ENCODE results near the gene IL1RL1.

The IL1RL1 gene

DNA sequence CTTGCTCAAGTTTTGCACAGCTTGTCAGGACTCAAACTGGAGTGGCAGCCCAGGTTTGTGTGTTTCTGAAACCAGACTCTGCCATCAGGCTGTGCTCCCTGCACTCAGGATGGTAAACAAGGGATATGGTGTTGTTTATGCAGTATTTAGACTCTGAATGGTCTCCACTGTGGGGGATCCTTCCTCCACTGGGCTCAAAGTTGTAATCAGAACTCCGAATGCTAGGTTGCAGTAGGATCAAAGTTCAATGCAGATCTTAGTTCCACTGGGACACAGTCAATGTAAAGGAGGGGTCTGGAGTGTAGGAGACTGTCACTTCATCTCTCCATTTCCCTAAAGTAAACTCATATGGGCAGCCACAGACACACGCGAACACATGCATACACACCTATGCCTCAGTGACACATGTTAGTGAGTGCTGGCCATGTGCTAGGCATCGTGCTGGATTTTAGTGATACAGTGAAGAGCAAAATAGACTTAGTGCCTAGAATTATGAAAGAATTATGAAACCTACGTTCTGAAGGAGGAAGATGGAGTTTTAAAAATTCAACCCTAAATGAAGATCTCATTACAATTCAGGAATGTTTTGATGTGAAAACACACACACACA is 50.4 kb downstream of the IL1RL1 start:
- Histone ChIP-seq H3K36me3 (ENCODE audit: insufficient read depth, low read depth, low read length) (no peaks in the 10 kb centered on the region), H3K9me3 (ENCODE audit: insufficient read depth, low read depth, low read length) (peaks cover 20% of the 10 kb centered on the region), H3K27me3 (ENCODE audit: insufficient read depth, low read length) (peaks cover 12% of the 10 kb centered on the region), H3K9ac (ENCODE audit: low read depth, low read length) (no peak overlapping the region), H3K27ac (ENCODE audit: low read length) (no peak overlapping the region), H3K4me3 (ENCODE audit: low read length) (no peak overlapping the region), H3K4me1 (ENCODE audit: insufficient read depth, low read length) (peaks cover 5% of the 10 kb centered on the region; the same call in 1 of the 2 replicates)

DNA sequence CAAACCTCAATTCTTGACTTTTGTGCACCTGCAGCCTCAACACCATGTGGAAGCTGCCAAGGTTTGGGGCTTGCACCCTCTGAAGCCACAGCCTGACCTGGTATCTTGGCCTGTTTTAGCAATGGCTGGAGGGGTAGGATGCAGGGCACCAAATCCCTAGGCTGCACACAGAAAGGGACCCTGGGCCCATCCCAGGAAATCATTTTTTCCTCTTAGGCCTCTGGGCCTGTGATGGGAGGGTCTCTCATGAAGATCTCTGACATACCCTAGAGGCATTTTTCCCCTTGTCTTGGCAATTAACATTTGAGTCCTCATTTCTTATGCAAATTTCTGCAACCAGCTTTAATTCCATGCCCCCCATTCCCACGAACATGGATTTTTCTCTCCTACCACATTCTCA is 54.4 kb downstream of the IL1RL1 start:
- no peak overlapping the region for H3K4me3 ChIP-seq (ENCODE audit: low read length)
- H3K27ac ChIP-seq (ENCODE audit: low read length), result no peak overlapping the region
- peaks cover 5% of the 10 kb centered on the region; the same call in 1 of the 2 replicates for H3K4me1 ChIP-seq (ENCODE audit: insufficient read depth, low read length)
- no peak overlapping the region for H3K9ac ChIP-seq (ENCODE audit: low read depth, low read length)
- H3K27me3 ChIP-seq (ENCODE audit: insufficient read depth, low read length), result no peaks in the 10 kb centered on the region
- peaks cover 29% of the 10 kb centered on the region for H3K9me3 ChIP-seq (ENCODE audit: insufficient read depth, low read depth, low read length)
- no peaks in the 10 kb centered on the region for H3K36me3 ChIP-seq (ENCODE audit: insufficient read depth, low read depth, low read length)

DNA sequence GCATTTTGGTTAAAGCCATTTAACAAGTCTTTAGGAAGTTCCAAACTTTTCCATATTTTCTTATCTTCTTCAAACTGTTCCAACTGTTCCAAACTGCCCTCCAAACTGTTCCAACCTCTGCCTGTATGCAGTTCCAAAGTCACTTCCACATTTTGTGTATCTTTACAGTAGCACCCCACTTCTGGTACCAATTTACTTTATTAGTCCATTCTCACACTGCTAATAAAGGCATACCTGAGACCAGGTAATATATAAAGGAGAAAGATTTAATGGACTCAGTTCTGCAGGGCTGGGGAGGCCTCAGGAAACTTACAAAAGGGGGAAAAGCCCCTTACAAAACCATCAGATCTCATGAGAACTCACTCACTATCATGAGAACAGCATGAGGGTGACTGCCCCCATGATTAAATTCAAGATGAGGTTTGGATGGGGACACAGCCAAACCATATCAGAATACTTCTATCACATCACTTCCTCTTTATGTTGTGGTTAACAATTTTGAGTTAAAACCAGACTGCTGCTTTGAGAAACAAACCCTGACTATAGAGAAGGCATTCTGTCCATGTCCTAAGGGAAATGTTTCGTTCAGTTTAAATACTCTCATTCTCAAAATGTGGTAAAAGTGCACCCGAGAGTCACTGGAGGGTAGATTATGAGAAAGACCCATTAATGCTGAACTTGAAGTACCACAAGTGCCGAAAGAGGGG is 55.2 kb downstream of the IL1RL1 start:
- Histone ChIP-seq H3K27me3 (ENCODE audit: insufficient read depth, low read length) (no peaks in the 10 kb centered on the region), H3K9ac (ENCODE audit: low read depth, low read length) (no peak overlapping the region), H3K4me3 (ENCODE audit: low read length) (no peak overlapping the region), H3K36me3 (ENCODE audit: insufficient read depth, low read depth, low read length) (no peaks in the 10 kb centered on the region), H3K9me3 (ENCODE audit: insufficient read depth, low read depth, low read length) (peaks cover 29% of the 10 kb centered on the region), H3K27ac (ENCODE audit: low read length) (no peak overlapping the region), H3K4me1 (ENCODE audit: insufficient read depth, low read length) (peaks cover under 1% of the 10 kb centered on the region; the same call in 1 of the 2 replicates)

DNA sequence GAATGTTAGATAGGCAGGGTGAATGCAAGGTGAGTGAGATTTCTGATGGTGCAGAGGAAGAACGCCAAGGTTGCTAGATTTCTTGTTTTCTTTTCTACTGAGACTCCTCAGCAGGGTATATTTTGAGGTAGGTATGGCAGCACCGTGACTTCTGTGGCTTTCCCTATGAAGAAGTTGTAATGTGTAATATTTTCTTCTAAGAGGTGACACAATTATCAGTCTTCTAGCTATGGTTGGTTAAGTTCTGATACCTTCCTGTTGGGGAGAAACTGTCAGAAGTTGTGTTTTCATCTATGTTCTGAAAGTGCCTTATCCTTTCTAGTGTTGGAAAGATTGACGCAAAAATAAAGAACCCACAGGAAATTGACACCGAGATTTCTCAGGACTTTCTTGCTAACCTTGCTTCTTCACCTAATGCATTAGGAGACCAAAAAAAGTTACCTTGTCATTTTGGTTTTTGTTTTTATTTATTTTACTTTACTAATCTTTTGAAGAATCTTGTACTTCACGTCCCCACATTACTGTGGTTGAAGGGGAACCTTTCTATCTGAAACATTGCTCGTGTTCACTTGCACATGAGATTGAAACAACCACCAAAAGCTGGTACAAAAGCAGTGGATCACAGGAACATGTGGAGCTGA is 56.1 kb downstream of the IL1RL1 start:
- Histone ChIP-seq H3K27me3 (ENCODE audit: insufficient read depth, low read length) (no peaks in the 10 kb centered on the region), H3K27ac (ENCODE audit: low read length) (no peak overlapping the region), H3K9ac (ENCODE audit: low read depth, low read length) (no peak overlapping the region), H3K4me3 (ENCODE audit: low read length) (no peak overlapping the region), H3K4me1 (ENCODE audit: insufficient read depth, low read length) (no peaks in the 10 kb centered on the region), H3K36me3 (ENCODE audit: insufficient read depth, low read depth, low read length) (no peaks in the 10 kb centered on the region), H3K9me3 (ENCODE audit: insufficient read depth, low read depth, low read length) (peaks cover 29% of the 10 kb centered on the region)

DNA sequence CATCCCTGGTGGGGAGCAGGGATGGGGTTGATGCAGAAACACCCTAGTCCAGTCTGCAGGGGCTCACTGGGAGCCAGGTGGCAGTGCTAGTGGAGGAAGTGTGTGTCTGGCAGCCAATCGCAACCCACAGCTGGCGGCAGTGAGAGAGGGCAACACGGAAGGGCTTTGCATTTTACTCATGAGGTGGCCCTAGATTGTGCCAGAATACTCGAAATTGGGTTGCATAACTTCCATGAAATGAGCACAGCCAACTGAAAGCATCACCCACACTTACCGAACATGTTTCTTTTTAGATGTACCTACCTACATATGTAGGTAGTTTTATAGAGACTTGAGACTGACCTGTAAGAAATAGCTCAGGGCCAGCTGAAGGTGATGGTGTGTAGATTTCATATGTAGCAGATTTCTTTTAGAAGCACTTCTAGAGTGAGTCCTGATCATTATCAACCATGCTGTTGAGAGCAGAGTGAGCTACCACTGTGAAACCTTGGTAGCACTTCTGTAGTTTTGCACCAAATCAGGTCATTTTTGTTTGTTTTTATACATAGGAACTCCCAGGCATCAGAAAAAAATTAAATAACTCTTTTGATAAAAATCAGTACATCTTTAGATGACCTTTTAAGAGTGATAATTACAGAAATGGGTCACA is 57.2 kb downstream of the IL1RL1 start:
- Histone ChIP-seq H3K9me3 (ENCODE audit: insufficient read depth, low read depth, low read length) (peaks cover 31% of the 10 kb centered on the region), H3K27ac (ENCODE audit: low read length) (no peak overlapping the region), H3K36me3 (ENCODE audit: insufficient read depth, low read depth, low read length) (no peaks in the 10 kb centered on the region), H3K4me1 (ENCODE audit: insufficient read depth, low read length) (no peaks in the 10 kb centered on the region), H3K27me3 (ENCODE audit: insufficient read depth, low read length) (no peaks in the 10 kb centered on the region), H3K4me3 (ENCODE audit: low read length) (no peak overlapping the region), H3K9ac (ENCODE audit: low read depth, low read length) (no peak overlapping the region)

DNA sequence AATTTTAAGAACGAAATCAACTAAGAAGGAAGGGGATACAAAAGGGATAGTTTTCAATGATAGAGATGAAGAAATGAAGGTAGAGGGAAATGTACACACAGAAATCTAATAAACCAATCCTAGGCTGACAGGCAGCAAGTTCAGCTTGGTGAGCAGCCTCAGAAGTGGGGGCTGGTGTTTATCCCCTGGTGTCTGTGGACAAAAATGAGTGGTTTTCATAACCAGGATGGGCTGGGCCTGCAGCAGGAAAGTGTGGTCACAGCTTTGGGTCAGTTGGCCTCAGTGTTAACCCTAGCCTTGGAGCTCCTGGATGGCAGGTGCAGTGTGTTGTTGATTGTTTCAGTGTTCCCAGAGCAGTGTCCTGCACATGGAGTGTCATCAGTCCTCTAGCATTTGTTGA is 58.5 kb downstream of the IL1RL1 start:
- H3K4me1 ChIP-seq (ENCODE audit: insufficient read depth, low read length), result no peaks in the 10 kb centered on the region
- H3K4me3 ChIP-seq (ENCODE audit: low read length), result no peak overlapping the region
- H3K27me3 ChIP-seq (ENCODE audit: insufficient read depth, low read length), result no peaks in the 10 kb centered on the region
- H3K9me3 ChIP-seq (ENCODE audit: insufficient read depth, low read depth, low read length), result peaks cover 38% of the 10 kb centered on the region
- no peaks in the 10 kb centered on the region for H3K36me3 ChIP-seq (ENCODE audit: insufficient read depth, low read depth, low read length)
- no peak overlapping the region for H3K27ac ChIP-seq (ENCODE audit: low read length)
- H3K9ac ChIP-seq (ENCODE audit: low read depth, low read length), result no peak overlapping the region

DNA sequence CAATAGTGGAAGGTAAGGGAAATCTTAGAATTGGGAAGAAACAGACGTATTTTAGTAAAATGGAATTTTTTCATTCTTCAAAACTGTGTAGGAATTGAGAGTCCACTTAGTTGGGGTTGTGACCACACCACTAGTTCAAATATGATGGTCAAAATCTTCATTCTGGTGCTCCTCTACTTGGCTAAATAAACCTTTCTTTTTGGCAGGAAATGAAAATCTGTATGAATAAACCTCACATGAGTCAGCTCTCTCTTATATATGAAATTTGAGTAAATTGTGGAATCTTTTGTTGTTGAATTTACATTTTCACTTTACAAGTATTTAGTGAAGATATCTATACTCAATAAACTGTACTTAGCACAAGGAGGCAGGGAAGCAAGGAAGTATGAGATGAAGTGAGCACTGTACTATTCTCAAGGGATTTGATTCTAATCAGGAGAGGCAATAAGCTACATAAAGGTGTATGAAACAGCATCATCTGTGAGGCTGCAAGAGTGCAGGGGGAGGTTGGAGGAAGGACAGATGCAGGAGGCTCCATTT is 64.8 kb downstream of the IL1RL1 start:
- Histone ChIP-seq H3K9ac (ENCODE audit: low read depth, low read length) (no peak overlapping the region), H3K9me3 (ENCODE audit: insufficient read depth, low read depth, low read length) (peaks cover 24% of the 10 kb centered on the region), H3K36me3 (ENCODE audit: insufficient read depth, low read depth, low read length) (no peaks in the 10 kb centered on the region), H3K27me3 (ENCODE audit: insufficient read depth, low read length) (no peaks in the 10 kb centered on the region), H3K27ac (ENCODE audit: low read length) (no peak overlapping the region), H3K4me3 (ENCODE audit: low read length) (no peak overlapping the region), H3K4me1 (ENCODE audit: insufficient read depth, low read length) (no peaks in the 10 kb centered on the region)

DNA sequence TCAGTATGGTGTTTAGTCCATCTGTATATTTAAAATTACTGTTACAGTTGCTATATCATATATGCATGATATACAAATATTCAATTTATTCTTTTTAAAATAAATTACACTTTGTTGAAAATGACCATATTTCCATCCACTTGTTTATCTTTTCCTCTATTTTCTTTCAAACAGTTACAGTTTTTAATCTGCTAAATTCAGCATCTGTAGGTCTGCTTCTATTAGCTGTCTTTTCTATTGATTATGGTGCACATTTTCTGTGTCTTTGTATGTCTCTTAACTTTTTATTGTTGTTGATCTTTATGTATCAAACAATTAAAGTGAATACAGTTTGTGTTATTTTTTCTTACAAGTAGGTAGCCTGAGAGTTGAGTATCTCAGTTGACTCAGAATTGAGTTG is 72.4 kb downstream of the IL1RL1 start:
- H3K36me3 ChIP-seq (ENCODE audit: insufficient read depth, low read depth, low read length), result no peaks in the 10 kb centered on the region
- no peak overlapping the region for H3K4me3 ChIP-seq (ENCODE audit: low read length)
- H3K4me1 ChIP-seq (ENCODE audit: insufficient read depth, low read length), result no peaks in the 10 kb centered on the region
- H3K27ac ChIP-seq (ENCODE audit: low read length), result no peak overlapping the region
- H3K9me3 ChIP-seq (ENCODE audit: insufficient read depth, low read depth, low read length), result peaks cover 29% of the 10 kb centered on the region
- H3K27me3 ChIP-seq (ENCODE audit: insufficient read depth, low read length), result no peaks in the 10 kb centered on the region
- H3K9ac ChIP-seq (ENCODE audit: low read depth, low read length), result no peak overlapping the region

DNA sequence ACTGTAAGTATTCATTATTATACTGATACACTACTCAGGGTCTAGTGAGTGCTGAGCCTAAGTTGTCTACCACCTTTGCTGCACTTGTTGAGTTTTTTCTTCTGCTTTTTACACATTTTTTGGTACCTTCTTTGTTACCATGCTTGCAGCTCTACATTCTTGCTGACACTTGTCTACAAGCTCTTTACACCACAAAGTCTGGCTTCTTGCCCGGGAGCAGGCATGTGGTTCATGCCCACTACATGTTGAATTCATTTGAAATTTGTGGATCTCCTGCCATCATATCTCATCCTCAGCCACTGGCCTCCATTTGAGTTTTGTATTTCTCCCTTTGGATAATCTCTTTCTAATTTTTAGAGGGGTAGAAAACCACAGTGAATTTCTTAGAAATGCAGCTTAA is 74.2 kb downstream of the IL1RL1 start:
- Histone ChIP-seq H3K4me3 (ENCODE audit: low read length) (no peak overlapping the region), H3K27me3 (ENCODE audit: insufficient read depth, low read length) (no peaks in the 10 kb centered on the region), H3K36me3 (ENCODE audit: insufficient read depth, low read depth, low read length) (no peaks in the 10 kb centered on the region), H3K9me3 (ENCODE audit: insufficient read depth, low read depth, low read length) (peaks cover 24% of the 10 kb centered on the region), H3K9ac (ENCODE audit: low read depth, low read length) (no peak overlapping the region), H3K27ac (ENCODE audit: low read length) (no peak overlapping the region), H3K4me1 (ENCODE audit: insufficient read depth, low read length) (no peaks in the 10 kb centered on the region)

DNA sequence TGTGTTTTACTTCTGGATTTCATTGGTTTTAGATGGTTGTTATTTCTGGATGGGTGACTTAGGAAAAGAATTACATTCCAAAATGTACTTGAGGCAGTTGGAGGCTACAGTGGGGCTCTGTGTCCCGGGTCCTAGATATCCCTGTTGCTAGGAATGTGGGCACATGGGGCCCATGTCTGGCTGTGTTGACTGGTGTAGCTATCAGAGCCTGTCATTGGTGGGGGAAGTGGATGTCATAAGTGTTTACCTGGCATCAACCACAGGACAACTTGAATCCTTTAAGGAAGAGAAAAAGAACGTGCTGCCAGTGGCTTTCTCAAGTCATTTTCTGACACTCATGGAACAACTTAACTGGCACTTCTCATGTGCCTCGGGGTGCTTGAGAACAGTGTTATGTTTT is 74.6 kb downstream of the IL1RL1 start:
- Histone ChIP-seq H3K36me3 (ENCODE audit: insufficient read depth, low read depth, low read length) (no peaks in the 10 kb centered on the region), H3K27me3 (ENCODE audit: insufficient read depth, low read length) (no peaks in the 10 kb centered on the region), H3K4me3 (ENCODE audit: low read length) (no peak overlapping the region), H3K9ac (ENCODE audit: low read depth, low read length) (no peak overlapping the region), H3K4me1 (ENCODE audit: insufficient read depth, low read length) (no peaks in the 10 kb centered on the region), H3K27ac (ENCODE audit: low read length) (no peak overlapping the region), H3K9me3 (ENCODE audit: insufficient read depth, low read depth, low read length) (peaks cover 24% of the 10 kb centered on the region)

DNA sequence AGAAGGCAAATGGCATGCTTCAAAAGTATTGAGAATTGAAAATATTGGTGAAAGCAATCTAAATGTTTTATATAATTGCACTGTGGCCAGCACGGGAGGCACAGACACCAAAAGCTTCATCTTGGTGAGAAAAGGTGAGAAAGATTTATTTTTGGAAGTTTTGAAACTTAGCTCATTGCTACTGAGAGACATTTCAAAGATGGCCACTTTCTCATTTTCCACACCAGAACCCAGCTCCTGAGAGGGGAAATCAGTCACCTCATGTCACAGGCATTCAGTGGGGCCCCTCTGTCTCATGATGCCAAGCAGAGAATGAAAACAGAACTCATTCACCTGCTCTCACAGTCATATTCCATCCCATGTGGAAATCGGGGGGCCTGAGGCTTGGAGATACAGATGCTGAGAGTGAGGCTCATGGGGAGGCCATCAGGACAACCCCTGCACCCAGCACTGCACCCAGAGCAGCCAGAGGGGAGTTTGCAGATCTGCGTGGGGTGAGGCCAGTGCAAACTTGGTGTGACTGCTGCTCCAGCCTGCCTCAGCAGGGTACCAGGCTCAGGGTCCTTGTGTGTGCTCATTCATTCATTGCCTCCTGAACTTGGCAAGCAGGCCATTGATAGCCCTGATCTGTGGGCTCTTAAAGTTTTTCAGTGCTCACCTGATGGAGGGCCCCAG is 75.6 kb downstream of the IL1RL1 start:
- Histone ChIP-seq H3K27ac (ENCODE audit: low read length) (no peak overlapping the region), H3K4me1 (ENCODE audit: insufficient read depth, low read length) (no peaks in the 10 kb centered on the region), H3K36me3 (ENCODE audit: insufficient read depth, low read depth, low read length) (no peaks in the 10 kb centered on the region), H3K9ac (ENCODE audit: low read depth, low read length) (no peak overlapping the region), H3K27me3 (ENCODE audit: insufficient read depth, low read length) (no peaks in the 10 kb centered on the region), H3K4me3 (ENCODE audit: low read length) (no peak overlapping the region), H3K9me3 (ENCODE audit: insufficient read depth, low read depth, low read length) (peaks cover 24% of the 10 kb centered on the region)

All from iPS-20b (cell line).